ENCODE measurements around the gene CSK. TPM values are rescaled to one million over a fixed set of nuclear protein-coding genes. Genes with fewer than 3 reads are reported as not detected.
A peak's percentile ranks its signal among the peaks of the same experiment; 100 is the strongest.
"Not testable (repeated sequence)": the region's sequence is repeated elsewhere in the genome, so short reads cannot be mapped to it uniquely, and the experiment has no call there.

Gene CSK
- total RNA-seq, 2 experiments from 2014 or later, result 114 to 118 TPM

DNA sequence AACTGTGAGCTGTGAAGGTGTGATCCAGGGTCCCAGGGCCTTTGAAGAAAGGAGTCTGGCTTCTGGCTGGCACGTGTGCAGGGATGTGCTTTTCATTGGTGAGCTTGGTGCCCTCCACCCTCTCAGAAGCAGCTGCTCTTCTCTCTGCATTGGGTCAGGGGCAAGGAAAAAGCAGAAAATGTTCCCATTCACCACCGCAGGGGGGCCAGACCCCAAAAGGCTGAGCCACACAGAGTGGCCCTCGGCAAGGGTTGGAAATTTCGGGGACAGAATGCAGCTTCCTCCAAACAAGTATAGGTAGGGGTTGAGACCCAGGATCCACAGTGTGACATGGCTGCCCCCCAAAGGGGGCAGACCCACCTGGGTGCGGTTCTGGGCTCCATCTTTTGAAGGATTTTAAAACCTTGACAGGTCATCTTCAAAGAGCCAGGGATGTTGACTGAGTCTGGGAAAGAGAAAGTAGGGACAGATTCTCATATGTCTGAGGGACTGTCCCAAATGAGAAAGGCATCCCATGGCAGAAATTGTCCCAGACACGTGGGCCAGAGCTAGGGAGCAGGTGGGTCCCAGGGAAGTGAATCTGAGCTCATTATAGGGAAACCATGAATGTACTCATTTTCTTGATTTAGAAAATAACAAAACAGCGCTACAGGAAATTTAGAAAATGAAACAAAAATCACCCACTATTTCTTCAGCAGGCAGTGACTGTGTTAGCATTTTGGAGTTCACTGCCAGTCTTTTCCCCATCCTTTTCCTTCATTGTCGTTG is 2.7 kb downstream of the CSK start:
- peaks cover 27% of the 10 kb centered on the region for H3K36me3 ChIP-seq (ENCODE audit: insufficient read depth, low read length)
- peak overlapping the region; percentile 69 to 93 for H3K27ac ChIP-seq (ENCODE audit: low read depth in 1 of 2, low read length in 2 of 2)
- DNase-seq (peak in 1 of 14 experiments; percentile 25), ATAC-seq (ENCODE audit: poor library complexity) (no peak)
- Mint-ChIP-seq H3K27me3 (no peaks in the 10 kb centered on the region), H3K27ac (peak overlapping the region; percentile 94), H3K4me1 (ENCODE audit: low read depth) (peaks cover 64% of the 10 kb centered on the region), H3K9me3 (no peaks in the 10 kb centered on the region), H3K36me3 (ENCODE audit: low read depth) (peaks cover 43% of the 10 kb centered on the region), H3K4me3 (peak overlapping the region; percentile 90)
- ChIA-PET POLR2A (interaction anchor here (1.3 to 33.5 kb wide), 6 partner anchors 5 to 172 kb away, joined by 3 to 925 read pairs (median 5); partner anchors contain the start of genes CLK3, CSK and RPP25), CTCF (interaction anchor here (0.9 to 9.5 kb wide), 6 partner anchors 11 to 74 kb away, joined by 3 to 231 read pairs (median 5); partner anchors contain the start of gene ULK3)
- intact Hi-C loops (cut with DNase I, micrococcal nuclease), result loop anchor here (5.0 to 10.0 kb wide), 6 partner anchors 58 to 790 kb away; partner anchors contain the start of genes C15orf39 (in 2 of the 2), ARID3B (in 1 of the 2), COX5A (in 1 of the 2) and PML (in 1 of the 2)
- H3K27me3 ChIP-seq (ENCODE audit: control insufficient read depth in 1 of 2, insufficient read depth in 2 of 2, low read length in 2 of 2), result no peaks in the 10 kb centered on the region
- H3K4me3 ChIP-seq (ENCODE audit: low read length), result peak overlapping the region; percentile 100
- H3K9me3 ChIP-seq (ENCODE audit: control insufficient read depth in 1 of 2, insufficient read depth in 1 of 2, low read length in 2 of 2), result no peaks in the 10 kb centered on the region
- peaks cover 88% of the 10 kb centered on the region for H3K4me1 ChIP-seq (ENCODE audit: insufficient read depth, low read length)
- TF ChIP-seq, protein P1, sequence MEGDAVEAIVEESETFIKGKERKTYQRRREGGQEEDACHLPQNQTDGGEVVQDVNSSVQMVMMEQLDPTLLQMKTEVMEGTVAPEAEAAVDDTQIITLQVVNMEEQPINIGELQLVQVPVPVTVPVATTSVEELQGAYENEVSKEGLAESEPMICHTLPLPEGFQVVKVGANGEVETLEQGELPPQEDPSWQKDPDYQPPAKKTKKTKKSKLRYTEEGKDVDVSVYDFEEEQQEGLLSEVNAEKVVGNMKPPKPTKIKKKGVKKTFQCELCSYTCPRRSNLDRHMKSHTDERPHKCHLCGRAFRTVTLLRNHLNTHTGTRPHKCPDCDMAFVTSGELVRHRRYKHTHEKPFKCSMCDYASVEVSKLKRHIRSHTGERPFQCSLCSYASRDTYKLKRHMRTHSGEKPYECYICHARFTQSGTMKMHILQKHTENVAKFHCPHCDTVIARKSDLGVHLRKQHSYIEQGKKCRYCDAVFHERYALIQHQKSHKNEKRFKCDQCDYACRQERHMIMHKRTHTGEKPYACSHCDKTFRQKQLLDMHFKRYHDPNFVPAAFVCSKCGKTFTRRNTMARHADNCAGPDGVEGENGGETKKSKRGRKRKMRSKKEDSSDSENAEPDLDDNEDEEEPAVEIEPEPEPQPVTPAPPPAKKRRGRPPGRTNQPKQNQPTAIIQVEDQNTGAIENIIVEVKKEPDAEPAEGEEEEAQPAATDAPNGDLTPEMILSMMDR (IDR thresholded peaks at IDR 0.05), result no peak

DNA sequence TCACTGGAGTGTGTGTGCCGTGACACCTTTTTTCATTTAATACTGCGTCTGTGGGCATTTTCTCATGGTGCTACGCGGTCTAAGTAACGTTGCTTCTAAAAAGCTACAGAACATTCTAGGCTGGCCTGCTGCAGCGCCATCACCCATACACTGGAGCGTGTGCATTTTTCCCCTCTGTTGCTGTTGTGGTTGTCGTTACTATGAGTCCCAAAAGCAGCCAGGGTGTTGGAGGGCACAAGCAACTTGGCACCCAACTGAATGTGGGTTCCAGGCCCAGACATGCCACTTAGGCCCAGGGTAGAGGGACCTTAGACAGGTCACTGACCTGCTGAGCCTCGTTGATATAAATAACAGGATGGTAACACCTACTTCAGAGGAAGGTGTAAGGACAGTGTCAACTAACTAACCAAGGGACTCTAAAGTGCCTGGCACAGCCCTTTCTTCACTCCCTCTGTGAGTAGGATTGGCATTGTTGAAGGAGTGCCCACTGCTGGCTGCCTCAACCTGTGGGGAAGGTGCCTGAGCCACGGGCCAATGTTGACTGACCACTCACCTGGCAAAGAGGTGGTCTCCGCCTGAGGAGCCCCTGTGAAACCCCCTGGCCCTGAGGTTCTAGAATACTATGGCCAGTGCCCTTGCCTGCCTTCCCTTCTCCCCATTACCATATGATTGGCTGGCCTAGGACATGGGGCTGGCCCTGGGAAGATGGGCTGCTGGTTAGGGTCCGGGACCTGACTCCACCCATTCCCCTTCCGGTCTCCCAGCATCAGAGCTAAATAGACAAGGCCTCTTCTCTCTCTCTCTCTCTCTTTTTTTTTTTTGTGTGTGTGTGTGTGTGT is 3.5 kb downstream of the CSK start:
- ChIA-PET POLR2A (interaction anchor here (1.4 to 33.5 kb wide), 3 partner anchors 6 to 164 kb away, joined by 3 to 925 read pairs (median 925); partner anchors contain the start of gene CSK), CTCF (interaction anchor here (1.0 to 9.5 kb wide), 5 partner anchors 11 to 74 kb away, joined by 3 to 231 read pairs (median 5); partner anchors contain the start of gene ULK3)
- Histone ChIP-seq H3K27ac (ENCODE audit: low read depth in 1 of 2, low read length in 2 of 2) (peak overlapping the region; percentile 69 to 93), H3K4me3 (ENCODE audit: low read length) (peak overlapping the region; percentile 100), H3K36me3 (ENCODE audit: insufficient read depth, low read length) (peaks cover 35% of the 10 kb centered on the region), H3K27me3 (ENCODE audit: control insufficient read depth in 1 of 2, insufficient read depth in 2 of 2, low read length in 2 of 2) (no peaks in the 10 kb centered on the region), H3K9me3 (ENCODE audit: control insufficient read depth in 1 of 2, insufficient read depth in 1 of 2, low read length in 2 of 2) (no peaks in the 10 kb centered on the region), H3K4me1 (ENCODE audit: insufficient read depth, low read length) (peaks cover 88% of the 10 kb centered on the region)
- peak in 7 of 14 experiments; percentile 36 to 81 (median 47) for DNase-seq
- peaks cover 45% of the 10 kb centered on the region for H3K36me3 Mint-ChIP-seq (ENCODE audit: low read depth)
- TF ChIP-seq, protein P1 (IDR thresholded peaks at IDR 0.05), result no peak
- peak overlapping the region; percentile 90 for H3K4me3 Mint-ChIP-seq
- peak overlapping the region; percentile 94 for H3K27ac Mint-ChIP-seq
- H3K4me1 Mint-ChIP-seq (ENCODE audit: low read depth), result peaks cover 62% of the 10 kb centered on the region
- no peaks in the 10 kb centered on the region for H3K27me3 Mint-ChIP-seq
- no peak for ATAC-seq (ENCODE audit: poor library complexity)
- intact Hi-C loops (cut with DNase I, micrococcal nuclease), result loop anchor here (5.0 to 10.0 kb wide), 5 partner anchors 57 to 791 kb away; partner anchors contain the start of genes C15orf39 (in 2 of the 2), ARID3B (in 1 of the 2), PML (in 1 of the 2) and STOML1 (in 1 of the 2)
- no peaks in the 10 kb centered on the region for H3K9me3 Mint-ChIP-seq

DNA sequence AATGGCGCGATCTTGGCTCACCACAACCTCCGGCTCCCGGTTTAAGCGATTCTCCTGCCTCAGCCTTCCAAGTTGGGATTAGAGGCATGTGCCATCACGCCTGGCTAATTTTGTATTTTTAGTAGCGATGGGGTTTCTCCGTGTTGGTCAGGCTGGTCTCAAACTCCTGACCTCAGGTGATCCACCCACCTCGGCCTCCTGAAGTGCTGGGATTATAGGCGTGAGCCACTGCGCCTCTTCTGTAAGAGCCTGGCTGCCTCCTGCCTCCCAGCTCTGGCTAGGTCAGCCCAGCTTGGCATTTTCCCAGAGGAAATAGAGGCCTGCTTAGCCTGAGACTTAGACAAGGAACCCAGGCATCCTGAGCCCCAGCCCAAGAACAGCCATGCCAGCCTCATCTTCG is 4.2 kb downstream of the CSK start:
- H3K9me3 Mint-ChIP-seq; ATAC-seq (ENCODE audit: poor library complexity); DNase-seq; H3K27me3 ChIP-seq (ENCODE audit: control insufficient read depth in 1 of 2, insufficient read depth in 2 of 2, low read length in 2 of 2); H3K9me3 ChIP-seq (ENCODE audit: control insufficient read depth in 1 of 2, insufficient read depth in 1 of 2, low read length in 2 of 2); H3K27me3 Mint-ChIP-seq: not testable (repeated sequence)
- ChIA-PET CTCF (interaction anchor here (2.1 to 2.7 kb wide), 2 partner anchors 8 to 17 kb away, joined by 5 to 64 read pairs; no protein-coding TSS in a partner anchor), POLR2A (interaction anchor here (1.2 to 33.5 kb wide), 4 partner anchors 7 to 170 kb away, joined by 4 to 925 read pairs (median 476); partner anchors contain the start of genes CLK3 and CSK)
- H3K36me3 ChIP-seq (ENCODE audit: insufficient read depth, low read length), result peaks cover 41% of the 10 kb centered on the region
- intact Hi-C loops (cut with DNase I, micrococcal nuclease), result loop anchor here (5.0 to 10.0 kb wide), 5 partner anchors 56 to 791 kb away; partner anchors contain the start of genes C15orf39 (in 2 of the 2), ARID3B (in 1 of the 2), PML (in 1 of the 2) and STOML1 (in 1 of the 2)
- peak overlapping the region; percentile 94 for H3K27ac Mint-ChIP-seq
- H3K4me1 ChIP-seq (ENCODE audit: insufficient read depth, low read length), result peaks cover 87% of the 10 kb centered on the region
- H3K27ac ChIP-seq (ENCODE audit: low read depth in 1 of 2, low read length in 2 of 2), result peak overlapping the region; percentile 69 to 93
- peak overlapping the region; percentile 90 for H3K4me3 Mint-ChIP-seq
- H3K4me1 Mint-ChIP-seq (ENCODE audit: low read depth), result peaks cover 62% of the 10 kb centered on the region
- peaks cover 45% of the 10 kb centered on the region for H3K36me3 Mint-ChIP-seq (ENCODE audit: low read depth)
- H3K4me3 ChIP-seq (ENCODE audit: low read length), result peak overlapping the region; percentile 100

All from CD4-positive, alpha-beta T cell (primary cell).